Neural progenitor cell (in vitro differentiated cells): ENCODE results near the gene PLA1A. TPM values are rescaled to one million over a fixed set of nuclear protein-coding genes. Genes with fewer than 3 reads are reported as not detected.
"Not testable (repeated sequence)": the region's sequence is repeated elsewhere in the genome, so short reads cannot be mapped to it uniquely, and the experiment has no call there.

Source experiments
- DNase-seq: peaks from one replicate; pipeline ENCODE4 v3.0.0-alpha.2; 2016; ENCODE audit warnings: low spot score
- H2AFZ ChIP-seq: fragments of 200-600 bp; sonication (generic); replicated peaks from 2 replicates; pipeline ENCODE4 v1.6.1; 2016; ENCODE audit warnings: antibody characterized with exemption
- H3F3A ChIP-seq: fragments of 200-600 bp; sonication (generic); 2 replicates; pipeline ENCODE4 v1.6.1; 2016; ENCODE audit warnings: antibody characterized with exemption, low read depth
- H3K27ac ChIP-seq: fragments of 200-600 bp; sonication (generic); 2 replicates; pipeline ENCODE4 v1.5.1; 2016; ENCODE audit warnings: mild to moderate bottlenecking
- H3K27me3 ChIP-seq: fragments of 200-600 bp; sonication (generic); 2 replicates; pipeline ENCODE4 v1.6.1; 2016; ENCODE audit warnings: mild to moderate bottlenecking, moderate library complexity
- H3K36me3 ChIP-seq: fragments of 200-600 bp; sonication (generic); 2 replicates; pipeline ENCODE4 v1.5.1; 2016
- H3K4me1 ChIP-seq: fragments of 200-600 bp; sonication (generic); 2 replicates; pipeline ENCODE4 v1.6.1; 2016; ENCODE audit warnings: mixed run types
- H3K4me2 ChIP-seq: fragments of 200-600 bp; sonication (generic); 2 replicates; pipeline ENCODE4 v1.6.1; 2016
- H3K4me3 ChIP-seq: fragments of 200-600 bp; sonication (generic); 2 replicates; pipeline ENCODE4 v1.5.1; 2016
- H3K79me2 ChIP-seq: fragments of 200-600 bp; sonication (generic); 2 replicates; pipeline ENCODE4 v1.6.1; 2016; ENCODE audit warnings: low read depth
- H3K9ac ChIP-seq: fragments of 200-600 bp; sonication (generic); 2 replicates; pipeline ENCODE4 v1.6.1; 2016
- H3K9me3 ChIP-seq: fragments of 200-600 bp; sonication (generic); 2 replicates; pipeline ENCODE4 v1.5.1; 2016; ENCODE audit warnings: low read depth
- H4K20me1 ChIP-seq: fragments of 200-600 bp; sonication (generic); 2 replicates; pipeline ENCODE4 v1.6.1; 2016; ENCODE audit warnings: low read depth
- H3K27ac Mint-ChIP-seq: 3 replicates; pipeline ENCODE4 v1.8.0; 2021; ENCODE audit warnings: mixed read lengths
- H3K27me3 Mint-ChIP-seq: 2 replicates; pipeline ENCODE4 v1.8.0; 2022; ENCODE audit warnings: low read depth, mild to moderate bottlenecking, inconsistent platforms, moderate library complexity, mixed read lengths; ENCODE audit not compliant: insufficient read depth
- H3K36me3 Mint-ChIP-seq: 3 replicates; pipeline ENCODE4 v1.8.0; 2021; ENCODE audit warnings: mixed read lengths
- H3K4me1 Mint-ChIP-seq: 3 replicates; pipeline ENCODE4 v1.8.0; 2021; ENCODE audit warnings: mixed read lengths
- H3K4me3 Mint-ChIP-seq: 3 replicates; pipeline ENCODE4 v1.8.0; 2021; ENCODE audit warnings: mild to moderate bottlenecking, moderate library complexity, mixed read lengths
- H3K9me3 Mint-ChIP-seq: 3 replicates; pipeline ENCODE4 v1.8.0; 2020; ENCODE audit warnings: mixed read lengths
- EZH2 ChIP-seq: fragments of 200-600 bp; sonication (generic); IDR thresholded peaks from 2 replicates; pipeline ENCODE4 v1.6.1; 2017; ENCODE audit warnings: antibody characterized with exemption, mild to moderate bottlenecking, moderate library complexity
- EZH2phosphoT487 ChIP-seq: fragments of 200-600 bp; sonication (generic); IDR thresholded peaks from 2 replicates; pipeline ENCODE4 v1.6.1; 2017; ENCODE audit warnings: antibody characterized with exemption
- total RNA-seq: library from RNA; depleted of rRNA; stranded (reverse); fragments of >200 nt; gene quantifications from 2 replicates; pipeline ENCODE4 v1.2.3, GENCODE V29; 2015; ENCODE audit warnings: low replicate concordance
- TF ChIP-seq, protein P1 (sequence below): fragments of 200-600 bp; sonication (generic); IDR thresholded peaks from 2 replicates; pipeline ENCODE4 v1.5.1; 2017; ENCODE audit warnings: antibody characterized with exemption, mild to moderate bottlenecking

The PLA1A gene
- total RNA-seq, 1 donor from 2014 or later, result not detected

DNA sequence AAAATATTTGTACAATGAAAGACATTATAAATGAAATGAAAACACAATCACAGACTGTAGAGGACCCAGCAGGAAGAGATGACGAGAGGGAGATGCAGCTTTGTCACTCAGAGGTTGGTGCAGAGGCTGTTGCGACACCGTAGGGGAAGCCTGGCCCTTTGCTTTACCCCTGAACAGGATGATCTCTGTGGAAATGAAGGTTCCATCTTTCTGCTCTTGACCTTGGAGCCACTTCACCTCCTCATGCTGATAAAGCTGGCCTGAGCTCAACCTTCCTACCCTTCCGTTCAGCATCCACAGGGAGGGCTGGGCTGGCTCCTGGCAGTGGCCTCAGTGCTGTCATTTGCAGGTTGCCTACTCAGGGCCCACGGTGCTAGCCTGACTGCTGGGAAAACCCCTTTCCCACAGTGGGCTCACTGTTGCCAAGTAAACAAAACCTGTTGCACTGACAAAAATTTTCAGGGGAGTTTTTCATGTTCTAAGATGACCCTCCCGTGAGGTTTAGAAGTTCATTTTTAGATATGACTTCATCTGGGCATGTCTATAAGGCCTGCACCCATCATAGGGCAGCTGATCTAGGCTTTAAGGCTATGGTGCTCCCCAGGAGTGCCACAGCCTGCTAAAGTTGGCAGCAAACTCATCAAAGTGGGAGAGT is 35.3 kb upstream of the PLA1A start:
- Histone ChIP-seq H3K79me2 (no peaks in the 10 kb centered on the region), H3K4me1 (no peaks in the 10 kb centered on the region), H4K20me1 (no peaks in the 10 kb centered on the region), H3K4me3 (no peak overlapping the region), H3K4me2 (no peak overlapping the region), H3K27ac (no peak overlapping the region), H3F3A (no peaks in the 10 kb centered on the region), H3K36me3 (no peaks in the 10 kb centered on the region), H2AFZ (no peak overlapping the region), H3K27me3 (no peaks in the 10 kb centered on the region), H3K9me3 (no peaks in the 10 kb centered on the region), H3K9ac (no peak overlapping the region)
- no peak overlapping the region for H3K27ac Mint-ChIP-seq
- DNase-seq, result no peak
- no peaks in the 10 kb centered on the region for H3K36me3 Mint-ChIP-seq
- TF ChIP-seq, protein P1, sequence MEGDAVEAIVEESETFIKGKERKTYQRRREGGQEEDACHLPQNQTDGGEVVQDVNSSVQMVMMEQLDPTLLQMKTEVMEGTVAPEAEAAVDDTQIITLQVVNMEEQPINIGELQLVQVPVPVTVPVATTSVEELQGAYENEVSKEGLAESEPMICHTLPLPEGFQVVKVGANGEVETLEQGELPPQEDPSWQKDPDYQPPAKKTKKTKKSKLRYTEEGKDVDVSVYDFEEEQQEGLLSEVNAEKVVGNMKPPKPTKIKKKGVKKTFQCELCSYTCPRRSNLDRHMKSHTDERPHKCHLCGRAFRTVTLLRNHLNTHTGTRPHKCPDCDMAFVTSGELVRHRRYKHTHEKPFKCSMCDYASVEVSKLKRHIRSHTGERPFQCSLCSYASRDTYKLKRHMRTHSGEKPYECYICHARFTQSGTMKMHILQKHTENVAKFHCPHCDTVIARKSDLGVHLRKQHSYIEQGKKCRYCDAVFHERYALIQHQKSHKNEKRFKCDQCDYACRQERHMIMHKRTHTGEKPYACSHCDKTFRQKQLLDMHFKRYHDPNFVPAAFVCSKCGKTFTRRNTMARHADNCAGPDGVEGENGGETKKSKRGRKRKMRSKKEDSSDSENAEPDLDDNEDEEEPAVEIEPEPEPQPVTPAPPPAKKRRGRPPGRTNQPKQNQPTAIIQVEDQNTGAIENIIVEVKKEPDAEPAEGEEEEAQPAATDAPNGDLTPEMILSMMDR, result no peak
- no peak for TF ChIP-seq EZH2phosphoT487
- H3K4me1 Mint-ChIP-seq, result no peaks in the 10 kb centered on the region
- H3K9me3 Mint-ChIP-seq, result no peaks in the 10 kb centered on the region
- H3K4me3 Mint-ChIP-seq, result no peak overlapping the region
- peaks cover 6% of the 10 kb centered on the region for H3K27me3 Mint-ChIP-seq

DNA sequence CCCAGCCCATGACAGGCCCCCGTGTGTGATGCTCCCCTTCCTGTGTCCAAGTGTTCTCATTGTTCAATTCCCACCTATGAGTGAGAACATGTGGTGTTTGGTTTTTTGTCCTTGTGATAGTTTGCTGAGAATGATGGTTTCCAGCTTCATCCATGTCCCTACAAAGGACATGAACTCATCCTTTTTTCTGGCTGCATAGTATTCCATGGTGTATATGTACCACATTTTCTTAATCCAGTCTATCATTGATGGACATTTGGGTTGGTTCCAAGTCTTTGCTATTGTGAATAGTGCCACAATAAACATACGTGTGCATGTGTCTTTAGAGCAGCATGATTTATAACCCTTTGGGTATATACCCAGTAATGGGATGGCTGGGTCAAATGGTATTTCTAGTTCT is 34.4 kb upstream of the PLA1A start:
- not testable (repeated sequence) for H3K79me2 ChIP-seq, H3K27ac Mint-ChIP-seq, H3K9ac ChIP-seq, H3K9me3 Mint-ChIP-seq, H3K4me2 ChIP-seq, H4K20me1 ChIP-seq, H3K27me3 Mint-ChIP-seq, H3K4me1 ChIP-seq, H3F3A ChIP-seq, H3K9me3 ChIP-seq, H3K4me3 ChIP-seq, H3K36me3 ChIP-seq, H3K27ac ChIP-seq, H3K27me3 ChIP-seq, H3K36me3 Mint-ChIP-seq, H3K4me1 Mint-ChIP-seq, H3K4me3 Mint-ChIP-seq, DNase-seq, H2AFZ ChIP-seq

DNA sequence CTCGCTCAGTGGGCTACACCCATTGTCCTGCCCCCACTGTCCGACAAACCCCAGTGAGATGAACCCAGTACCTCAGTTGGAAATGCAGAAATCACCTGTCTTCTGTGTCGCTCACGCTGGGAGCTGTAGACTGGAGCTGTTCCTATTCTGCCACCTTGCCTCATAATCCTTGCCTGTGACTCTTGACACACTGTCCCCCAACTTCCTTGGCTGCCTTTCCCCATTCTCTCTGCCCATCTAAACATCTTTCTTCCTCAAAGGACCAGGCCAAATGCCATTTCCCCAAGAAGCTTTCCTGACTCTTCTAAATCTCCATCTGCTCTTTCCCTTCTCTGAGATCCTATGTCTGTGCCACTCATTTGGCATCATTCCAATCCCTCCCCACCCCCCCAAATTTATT is 28.5 kb upstream of the PLA1A start:
- Histone ChIP-seq H3K4me3 (no peak overlapping the region), H3K27ac (no peak overlapping the region), H3K9me3 (no peaks in the 10 kb centered on the region), H3K36me3 (no peaks in the 10 kb centered on the region), H3K4me2 (no peak overlapping the region), H3K4me1 (no peaks in the 10 kb centered on the region), H2AFZ (no peak overlapping the region), H3F3A (no peaks in the 10 kb centered on the region), H4K20me1 (no peaks in the 10 kb centered on the region), H3K9ac (no peak overlapping the region), H3K27me3 (no peaks in the 10 kb centered on the region), H3K79me2 (no peaks in the 10 kb centered on the region)
- Mint-ChIP-seq H3K4me3 (no peak overlapping the region), H3K27ac (no peak overlapping the region), H3K36me3 (no peaks in the 10 kb centered on the region), H3K27me3 (peaks cover 3% of the 10 kb centered on the region), H3K4me1 (no peaks in the 10 kb centered on the region), H3K9me3 (no peaks in the 10 kb centered on the region)
- DNase-seq, result no peak
- no peak for TF ChIP-seq EZH2phosphoT487
- TF ChIP-seq, protein P1, result no peak
- TF ChIP-seq EZH2, result no peak

DNA sequence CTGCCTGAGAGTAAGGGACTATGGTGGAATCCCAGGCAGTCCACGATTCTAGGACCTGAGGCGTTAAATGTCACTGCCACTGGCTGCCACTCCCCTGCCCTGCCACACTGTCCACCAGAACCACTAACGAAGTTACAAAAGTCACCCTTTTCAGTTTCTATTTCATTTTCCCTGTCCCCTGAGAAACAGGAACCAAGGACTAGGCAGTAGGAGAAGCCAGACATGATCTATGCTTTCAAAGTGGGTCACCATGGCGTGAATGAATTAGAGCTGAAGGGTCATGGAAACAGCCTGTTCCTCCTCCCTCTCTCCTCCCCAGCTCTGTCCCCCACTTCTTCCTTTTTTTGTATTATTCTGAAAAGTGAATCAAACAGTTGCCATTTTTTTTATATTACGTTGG is 27.5 kb upstream of the PLA1A start:
- Histone ChIP-seq H3K79me2 (no peaks in the 10 kb centered on the region), H3K9me3 (no peaks in the 10 kb centered on the region), H3K36me3 (no peaks in the 10 kb centered on the region), H3K27ac (no peak overlapping the region), H3K9ac (no peak overlapping the region), H4K20me1 (no peaks in the 10 kb centered on the region), H2AFZ (no peak overlapping the region), H3K4me3 (no peak overlapping the region), H3K4me2 (no peak overlapping the region), H3K27me3 (no peaks in the 10 kb centered on the region), H3F3A (no peaks in the 10 kb centered on the region), H3K4me1 (no peaks in the 10 kb centered on the region)
- no peak for DNase-seq
- Mint-ChIP-seq H3K9me3 (no peaks in the 10 kb centered on the region), H3K27me3 (peaks cover 3% of the 10 kb centered on the region), H3K4me1 (no peaks in the 10 kb centered on the region), H3K27ac (no peak overlapping the region), H3K4me3 (no peak overlapping the region), H3K36me3 (no peaks in the 10 kb centered on the region)
- no peak for TF ChIP-seq EZH2
- TF ChIP-seq EZH2phosphoT487, result no peak
- TF ChIP-seq, protein P1, result no peak
